ENCODE measurements around the gene WDR35. TPM values are rescaled to one million over a fixed set of nuclear protein-coding genes. Genes with fewer than 3 reads are reported as not detected.
A peak's percentile ranks its signal among the peaks of the same experiment; 100 is the strongest.

The WDR35 gene
- 7.5 TPM for polyA plus RNA-seq (ENCODE audit: insufficient read length)

GRCh38 chr2:19989667-19990415 lies at the start of gene WDR35:
TSS of gene WDR35 (minus strand) at chr2:19990105. CDS start at chr2:19990015, 90 bp downstream.
- peak; percentile 81 for DNase-seq

GRCh38 chr2:20037660-20038059 lies 47.8 kb upstream of the WDR35 start:
- DNase-seq, result no peak

GRCh38 chr2:20035955-20036666 lies 46.2 kb upstream of the WDR35 start:
- no peak for DNase-seq

- no peak for DNase-seq
Observed at GRCh38 chr2:20034821-20035220, 44.9 kb upstream of the WDR35 start.

- DNase-seq, result no peak
Observed at GRCh38 chr2:20034218-20034617, 44.3 kb upstream of the WDR35 start.

- DNase-seq, result no peak
Observed at GRCh38 chr2:20033322-20033721, 43.4 kb upstream of the WDR35 start.

GRCh38 chr2:20030224-20030623 lies 40.3 kb upstream of the WDR35 start:
- no peak for DNase-seq

GRCh38 chr2:20027705-20028434 lies 38.0 kb upstream of the WDR35 start:
- no peak for DNase-seq

- DNase-seq, result no peak
Observed at GRCh38 chr2:20027260-20027677, 37.4 kb upstream of the WDR35 start.

GRCh38 chr2:20025065-20025786 lies 35.3 kb upstream of the WDR35 start:
- DNase-seq, result no peak

GRCh38 chr2:20023688-20024087 lies 33.8 kb upstream of the WDR35 start:
- no peak for DNase-seq

- no peak for DNase-seq
Observed at GRCh38 chr2:20021405-20022009, 31.6 kb upstream of the WDR35 start.

- DNase-seq, result no peak
Observed at GRCh38 chr2:20019747-20020146, 29.8 kb upstream of the WDR35 start.

- no peak for DNase-seq
Observed at GRCh38 chr2:20018601-20019152, 28.8 kb upstream of the WDR35 start.

GRCh38 chr2:20016346-20016745 lies 26.4 kb upstream of the WDR35 start:
- DNase-seq, result no peak

- DNase-seq, result peak; percentile 43
Observed at GRCh38 chr2:20015482-20016083, 25.7 kb upstream of the WDR35 start.

- DNase-seq, result no peak
Observed at GRCh38 chr2:20013126-20013849, 23.4 kb upstream of the WDR35 start.

- DNase-seq, result no peak
Observed at GRCh38 chr2:20012282-20013125, 22.6 kb upstream of the WDR35 start, which contains the start of gene MATN3. TSS of gene MATN3 (minus strand) at chr2:20012668. CDS start at chr2:20012631, 37 bp downstream.

- no peak for DNase-seq
Observed at GRCh38 chr2:20012032-20012281, 22.1 kb upstream of the WDR35 start.

All from hindlimb muscle (tissue), 1 donor.